Mucosa of rectum (tissue), 2 donors: ENCODE data around the gene MSI2.

Experiments used
- H3K27ac ChIP-seq, 2 donors: one replicate each; pipeline ENCODE4 v1.7.0; 2013; ENCODE audit warnings: inconsistent platforms in 2 of 2, low read depth in 2 of 2, low read length in 2 of 2
- H3K27me3 ChIP-seq, 2 donors: one replicate each; pipeline ENCODE4 v1.7.0; 2013; ENCODE audit warnings: low read length in 2 of 2; ENCODE audit not compliant: control insufficient read depth in 2 of 2, insufficient read depth in 2 of 2
- H3K36me3 ChIP-seq, 2 donors: one replicate each; pipeline ENCODE4 v1.7.0; 2013; ENCODE audit warnings: low read length in 2 of 2; ENCODE audit not compliant: control insufficient read depth in 2 of 2, insufficient read depth in 2 of 2
- H3K4me1 ChIP-seq, 2 donors: one replicate each; pipeline ENCODE4 v1.7.0; 2013; ENCODE audit warnings: low read length in 2 of 2, mild to moderate bottlenecking in 1 of 2; ENCODE audit not compliant: control insufficient read depth in 2 of 2, insufficient read depth in 2 of 2
- H3K4me3 ChIP-seq, 2 donors: one replicate each; pipeline ENCODE4 v1.7.0; 2013; ENCODE audit warnings: low read length in 2 of 2
- H3K9ac ChIP-seq, 2 donors: one replicate each; pipeline ENCODE4 v1.7.0; 2013; ENCODE audit warnings: low read length in 2 of 2, low read depth in 1 of 2, mild to moderate bottlenecking in 1 of 2
- H3K9me3 ChIP-seq, 2 donors: one replicate each; pipeline ENCODE4 v1.7.0; 2013; ENCODE audit warnings: low read length in 2 of 2; ENCODE audit not compliant: control insufficient read depth in 2 of 2
- donor health status: healthy.
- donor health status: Normal muscosa, but diverticular disease.

The MSI2 gene

DNA sequence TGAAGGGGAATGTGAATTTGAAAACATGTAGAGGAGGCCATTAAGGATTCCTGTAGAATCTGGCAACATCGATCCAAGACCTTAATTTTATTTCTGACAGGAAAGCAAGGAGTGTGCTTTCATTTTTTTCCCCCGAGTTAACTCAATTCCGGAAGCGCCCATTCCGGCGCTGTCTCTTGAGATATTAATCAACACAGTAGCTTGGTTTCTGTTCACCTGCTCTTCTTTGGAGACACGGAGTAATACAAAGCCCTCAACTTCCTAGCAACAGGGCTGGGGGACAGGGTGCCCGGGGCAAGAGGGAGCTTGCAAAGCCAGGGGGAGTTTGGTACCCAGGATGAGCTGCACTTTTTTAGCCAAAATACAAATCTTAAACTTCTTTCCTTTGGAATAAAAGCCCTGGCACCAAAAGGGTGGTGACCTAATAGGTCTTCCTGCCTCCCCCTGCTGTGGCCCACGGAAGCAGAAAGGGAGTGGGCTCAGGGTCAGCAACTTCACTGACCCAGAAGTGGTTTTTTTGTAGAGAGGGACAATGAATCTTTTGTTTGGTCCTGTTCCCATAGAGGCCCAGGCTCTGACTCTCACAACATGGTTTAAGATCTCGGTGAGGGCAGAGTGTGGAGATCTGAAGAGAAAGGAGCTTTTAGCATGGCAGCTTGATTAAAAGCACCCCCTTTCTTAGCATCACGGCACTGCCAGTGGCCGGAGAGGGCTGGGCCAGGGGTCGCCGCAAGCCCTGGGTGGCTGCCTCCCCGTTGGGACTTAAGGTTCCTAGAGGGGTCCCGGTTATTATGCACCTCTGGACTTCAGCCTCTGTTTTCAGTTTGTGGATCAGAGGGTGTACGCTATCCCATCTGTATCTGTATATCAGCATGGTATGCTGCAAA lies 281.4 kb downstream of the MSI2 start:
- Histone ChIP-seq H3K36me3 (peaks cover 0 to 3% of the 10 kb centered on the region in 2 donors), H3K9me3 (no peaks in the 10 kb centered on the region), H3K27ac (no peak overlapping the region), H3K4me1 (peaks cover 7 to 8% of the 10 kb centered on the region in 2 donors), H3K9ac (no peak overlapping the region), H3K4me3 (no peak overlapping the region), H3K27me3 (no peaks in the 10 kb centered on the region)

DNA sequence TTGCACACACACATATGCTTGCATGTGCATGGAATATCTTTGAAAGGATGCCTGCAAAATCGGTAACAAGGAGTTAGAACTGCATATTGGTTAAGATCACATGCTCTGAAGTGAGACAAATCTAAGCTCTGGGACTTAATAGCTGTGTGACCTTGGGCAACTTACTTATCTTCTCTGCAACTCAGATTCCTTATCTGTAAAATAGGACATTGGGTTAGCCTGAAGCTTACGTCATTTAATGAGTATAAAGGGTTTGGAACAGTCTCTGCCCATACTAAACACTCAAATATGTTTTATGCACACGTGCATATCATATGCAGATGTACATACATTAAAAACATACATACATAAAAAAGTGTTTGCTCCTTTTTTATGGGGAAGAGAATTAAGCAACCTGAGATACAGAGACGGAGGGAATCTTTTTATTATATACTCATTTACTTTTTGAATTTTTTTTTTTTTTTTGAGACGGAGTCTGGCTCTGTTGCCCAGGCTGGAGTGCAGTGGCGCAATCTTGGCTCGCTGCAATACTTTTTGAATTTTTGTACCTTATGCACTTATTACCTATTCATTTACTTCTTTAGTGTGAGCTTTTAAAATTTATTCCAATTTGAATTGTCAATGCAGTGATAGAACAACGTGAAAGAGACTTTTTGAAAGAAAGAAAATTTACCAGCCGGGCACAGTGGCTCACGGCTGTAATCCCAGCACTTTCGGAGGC lies 282.6 kb downstream of the MSI2 start:
- Histone ChIP-seq H3K27ac (no peak overlapping the region), H3K4me3 (no peak overlapping the region), H3K9ac (no peak overlapping the region), H3K9me3 (no peaks in the 10 kb centered on the region), H3K27me3 (no peaks in the 10 kb centered on the region), H3K4me1 (peaks cover 7 to 8% of the 10 kb centered on the region in 2 donors), H3K36me3 (no peaks in the 10 kb centered on the region)

DNA sequence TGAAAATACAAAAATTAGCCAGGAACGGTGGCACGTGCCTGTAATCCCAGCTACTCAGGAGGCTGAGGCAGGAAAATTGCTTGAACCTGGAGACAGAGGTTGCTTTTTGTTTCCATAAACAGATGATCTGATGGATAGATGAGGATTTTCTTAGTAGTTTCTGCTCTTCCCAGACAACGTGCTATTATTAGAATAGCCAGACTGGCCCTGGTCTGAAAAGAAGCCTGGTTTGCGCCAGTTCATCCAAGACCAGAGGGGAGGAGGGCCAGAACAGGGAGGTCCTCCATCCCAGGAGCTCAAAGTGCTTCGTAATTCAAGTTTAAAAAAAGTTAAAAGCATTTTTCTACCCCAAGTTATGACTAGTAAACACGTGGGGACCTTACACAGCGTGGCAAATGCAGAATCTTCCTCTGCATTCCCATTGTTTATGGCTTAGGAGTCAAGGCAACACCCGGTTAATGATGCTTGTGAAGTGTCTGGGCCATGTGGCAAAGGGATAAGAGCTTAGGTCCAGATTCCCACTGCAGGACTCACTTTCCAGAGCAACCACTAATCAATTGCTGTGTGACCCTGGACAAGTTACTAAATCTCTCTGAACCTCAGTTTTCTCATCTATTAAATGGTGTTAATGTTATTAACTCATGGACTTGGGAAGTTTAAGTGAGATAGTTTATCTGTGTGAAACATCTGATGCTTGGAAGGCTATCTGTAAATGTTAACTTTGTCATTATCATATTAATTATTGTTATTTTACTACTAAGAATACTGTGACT lies 283.4 kb downstream of the MSI2 start:
- no peak overlapping the region for H3K27ac ChIP-seq
- H3K36me3 ChIP-seq, result no peaks in the 10 kb centered on the region
- H3K9ac ChIP-seq, result no peak overlapping the region
- H3K27me3 ChIP-seq, result no peaks in the 10 kb centered on the region
- H3K9me3 ChIP-seq, result no peaks in the 10 kb centered on the region
- no peak overlapping the region for H3K4me3 ChIP-seq
- peaks cover 7 to 13% of the 10 kb centered on the region in 2 donors for H3K4me1 ChIP-seq

DNA sequence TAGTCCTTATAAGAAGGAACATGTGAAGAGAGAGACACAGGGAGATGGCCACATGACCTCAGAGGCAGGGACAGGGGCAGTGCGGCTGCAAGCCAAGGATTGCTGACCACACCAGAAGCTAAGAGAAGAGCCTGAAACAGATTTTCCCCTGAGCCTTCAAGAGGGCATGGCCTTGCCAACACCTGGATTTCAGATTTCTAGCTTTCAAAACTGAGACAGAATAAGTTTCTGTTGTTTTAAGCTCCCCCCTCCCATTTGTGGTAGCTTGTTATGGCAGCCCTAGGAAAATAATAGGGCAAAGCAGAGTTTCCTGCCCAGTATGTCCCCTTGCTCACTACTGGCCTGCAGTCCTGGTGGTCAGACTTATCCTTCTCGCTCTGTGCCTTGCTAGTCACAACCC lies 284.3 kb downstream of the MSI2 start:
- H3K9ac ChIP-seq, result no peak overlapping the region
- H3K36me3 ChIP-seq, result no peaks in the 10 kb centered on the region
- peaks cover 7 to 14% of the 10 kb centered on the region in 2 donors for H3K4me1 ChIP-seq
- H3K27me3 ChIP-seq, result no peaks in the 10 kb centered on the region
- no peaks in the 10 kb centered on the region for H3K9me3 ChIP-seq
- H3K27ac ChIP-seq, result no peak overlapping the region
- H3K4me3 ChIP-seq, result no peak overlapping the region

DNA sequence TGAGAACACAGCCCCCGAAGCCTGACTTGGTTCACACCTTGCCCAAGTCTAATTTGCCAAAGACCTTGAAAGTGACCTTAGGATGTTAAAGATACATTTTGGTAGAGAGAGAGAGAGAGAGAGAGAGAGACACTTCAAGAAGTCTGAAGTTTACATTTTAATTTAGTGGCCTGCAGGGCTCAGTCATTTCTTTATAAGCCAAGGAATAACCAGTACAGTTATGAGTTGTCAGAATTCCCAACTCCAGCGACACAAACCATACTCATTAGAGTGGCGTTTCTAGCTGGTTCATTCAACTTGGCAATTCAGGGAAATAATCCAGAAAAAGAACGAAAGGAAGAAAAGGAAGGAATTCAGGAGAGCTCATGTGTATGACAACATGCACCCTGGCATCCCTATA lies 284.7 kb downstream of the MSI2 start:
- Histone ChIP-seq H3K27ac (no peak overlapping the region), H3K36me3 (no peaks in the 10 kb centered on the region), H3K27me3 (no peaks in the 10 kb centered on the region), H3K9me3 (no peaks in the 10 kb centered on the region), H3K4me1 (peaks cover 7 to 14% of the 10 kb centered on the region in 2 donors), H3K9ac (no peak overlapping the region), H3K4me3 (no peak overlapping the region)

DNA sequence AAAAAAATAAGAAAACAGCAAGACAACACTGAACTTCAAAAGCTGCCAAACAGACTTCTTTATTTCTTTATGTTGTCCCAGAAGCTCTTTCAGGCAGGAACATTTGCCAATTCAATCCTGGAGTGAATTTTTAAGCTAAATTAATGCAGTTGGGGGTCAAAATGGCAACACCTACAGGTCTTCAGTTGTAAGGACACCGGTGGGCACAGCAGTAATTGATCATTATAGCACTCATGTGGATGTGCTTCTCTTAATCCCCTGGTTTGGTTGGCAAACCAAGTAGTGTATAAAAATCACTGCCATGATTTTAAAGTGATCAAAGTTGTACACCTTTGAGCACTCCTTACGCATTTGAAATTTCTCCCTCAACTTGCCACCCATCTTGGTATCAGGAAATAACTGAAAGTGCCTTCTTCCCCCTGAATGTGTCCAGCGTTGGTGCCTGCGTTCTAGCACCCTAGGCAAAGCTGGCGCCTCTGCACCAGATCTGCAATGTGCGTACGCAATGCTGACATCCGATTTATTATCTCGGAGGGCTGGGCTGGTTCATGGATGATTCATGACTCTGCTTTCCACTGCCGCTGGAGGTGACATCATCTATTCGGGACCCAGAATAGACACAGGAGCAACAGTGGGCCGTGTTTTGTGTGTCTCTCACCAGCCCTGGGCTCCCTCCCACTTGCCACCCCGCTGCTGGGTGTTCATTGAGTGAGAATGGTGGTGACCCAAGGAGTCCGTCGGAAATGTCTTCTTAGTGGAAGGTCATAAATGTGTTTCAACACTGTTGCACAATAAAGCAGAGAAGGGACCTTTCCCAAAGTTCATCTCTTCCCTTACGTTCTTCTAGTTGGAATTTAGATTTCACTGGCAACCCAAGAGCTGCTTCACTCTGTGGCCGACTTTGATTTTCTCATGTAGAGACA lies 285.4 kb downstream of the MSI2 start:
- no peak overlapping the region for H3K4me3 ChIP-seq
- H3K4me1 ChIP-seq, result peaks cover 7 to 14% of the 10 kb centered on the region in 2 donors

DNA sequence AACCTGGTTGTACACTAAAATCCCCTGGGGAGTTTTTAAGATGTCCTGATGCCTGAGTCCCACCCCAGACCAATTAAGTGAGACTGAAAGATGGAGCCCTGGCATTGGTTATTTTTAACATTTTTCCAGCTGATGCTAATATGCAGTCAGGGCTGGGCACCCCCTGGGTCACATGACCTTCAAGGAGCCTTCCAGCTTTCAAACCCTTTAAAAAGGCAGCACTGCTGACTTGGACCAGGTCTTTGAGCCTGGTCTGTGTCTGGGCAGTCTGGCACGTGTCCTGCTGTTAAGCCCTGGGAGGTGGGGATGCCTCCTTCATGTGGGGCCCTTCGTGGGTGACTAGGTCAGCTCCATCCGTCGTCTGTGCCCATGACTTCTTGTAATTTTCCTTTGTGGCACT lies 286.2 kb downstream of the MSI2 start:
- H3K4me3 ChIP-seq, result no peak overlapping the region
- no peak overlapping the region for H3K9ac ChIP-seq
- no peak overlapping the region for H3K27ac ChIP-seq
- peaks cover 7 to 14% of the 10 kb centered on the region in 2 donors for H3K4me1 ChIP-seq
- H3K36me3 ChIP-seq, result no peaks in the 10 kb centered on the region
- H3K27me3 ChIP-seq, result no peaks in the 10 kb centered on the region
- no peaks in the 10 kb centered on the region for H3K9me3 ChIP-seq

More for the DNA sequence above, 285.4 kb downstream of the MSI2 start:
- H3K27ac ChIP-seq, result no peak overlapping the region
- no peaks in the 10 kb centered on the region for H3K9me3 ChIP-seq
- H3K36me3 ChIP-seq, result no peaks in the 10 kb centered on the region
- no peak overlapping the region for H3K9ac ChIP-seq
- H3K27me3 ChIP-seq, result no peaks in the 10 kb centered on the region

DNA sequence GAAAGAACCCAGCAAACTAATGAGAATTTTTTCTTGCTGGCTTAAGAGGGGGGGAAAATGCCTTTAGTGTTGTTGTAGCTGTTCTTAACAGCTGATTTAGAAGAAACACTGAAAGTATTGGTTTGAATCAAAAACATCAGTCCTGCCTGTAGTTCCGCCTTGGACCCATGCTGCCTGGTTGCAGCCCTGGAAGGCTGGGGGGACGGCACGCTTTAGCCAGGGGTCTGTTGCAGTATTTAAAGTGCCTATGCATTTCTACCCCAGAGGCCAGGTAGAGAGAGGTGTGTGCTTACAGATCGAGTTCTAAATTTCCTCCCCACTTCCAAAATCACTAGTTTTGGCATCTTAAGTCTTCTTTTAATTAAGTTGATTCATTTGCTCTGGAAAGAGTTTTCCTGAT lies 286.9 kb downstream of the MSI2 start:
- Histone ChIP-seq H3K27me3 (no peaks in the 10 kb centered on the region), H3K36me3 (no peaks in the 10 kb centered on the region), H3K9ac (no peak overlapping the region), H3K4me3 (no peak overlapping the region), H3K27ac (no peak overlapping the region), H3K9me3 (no peaks in the 10 kb centered on the region), H3K4me1 (peaks cover 4 to 11% of the 10 kb centered on the region in 2 donors)

DNA sequence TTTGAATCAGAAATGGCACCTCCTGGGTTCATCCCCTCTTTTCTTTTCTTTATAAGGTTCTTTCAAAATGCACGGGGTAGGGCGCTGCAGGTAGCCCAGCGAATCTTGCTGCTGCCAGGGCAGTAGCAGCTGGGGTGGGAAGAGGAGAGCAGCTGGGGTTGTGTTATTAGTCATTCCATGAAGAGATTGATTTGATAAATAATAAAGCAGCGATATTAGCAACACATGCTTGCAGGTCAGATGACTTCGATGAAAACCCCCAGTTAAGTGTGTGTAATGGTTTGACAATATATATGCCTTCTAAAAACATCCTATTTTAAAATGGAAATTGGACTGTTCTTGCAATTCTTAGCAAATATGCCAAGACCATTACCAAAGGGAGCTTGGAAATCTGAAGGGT lies 288.1 kb downstream of the MSI2 start:
- Histone ChIP-seq H3K4me3 (no peak overlapping the region), H3K27me3 (no peaks in the 10 kb centered on the region), H3K4me1 (peaks cover 2 to 5% of the 10 kb centered on the region in 2 donors), H3K9ac (no peak overlapping the region), H3K36me3 (no peaks in the 10 kb centered on the region), H3K9me3 (no peaks in the 10 kb centered on the region), H3K27ac (no peak overlapping the region)
